B cell (primary cell): Measurements from ENCODE around the gene RAB11FIP5.

Experiments
- EZH2 ChIP-seq: IDR thresholded peaks from 2 replicates; pipeline ENCODE4 v1.6.1; 2012; ENCODE audit warnings: borderline replicate concordance, low read depth, mild to moderate bottlenecking, moderate library complexity, low read length; ENCODE audit not compliant: insufficient read depth, poor library complexity, severe bottlenecking
- TF ChIP-seq, protein P1 (sequence below): fragments of 200-600 bp; IDR thresholded peaks from one replicate; pipeline ENCODE4 v1.8.0; 2022; ENCODE audit warnings: antibody characterized with exemption, mild to moderate bottlenecking

GRCh38 chr2:73092146-73092783, 20.5 kb downstream of the RAB11FIP5 start:
- TF ChIP-seq, protein P1, sequence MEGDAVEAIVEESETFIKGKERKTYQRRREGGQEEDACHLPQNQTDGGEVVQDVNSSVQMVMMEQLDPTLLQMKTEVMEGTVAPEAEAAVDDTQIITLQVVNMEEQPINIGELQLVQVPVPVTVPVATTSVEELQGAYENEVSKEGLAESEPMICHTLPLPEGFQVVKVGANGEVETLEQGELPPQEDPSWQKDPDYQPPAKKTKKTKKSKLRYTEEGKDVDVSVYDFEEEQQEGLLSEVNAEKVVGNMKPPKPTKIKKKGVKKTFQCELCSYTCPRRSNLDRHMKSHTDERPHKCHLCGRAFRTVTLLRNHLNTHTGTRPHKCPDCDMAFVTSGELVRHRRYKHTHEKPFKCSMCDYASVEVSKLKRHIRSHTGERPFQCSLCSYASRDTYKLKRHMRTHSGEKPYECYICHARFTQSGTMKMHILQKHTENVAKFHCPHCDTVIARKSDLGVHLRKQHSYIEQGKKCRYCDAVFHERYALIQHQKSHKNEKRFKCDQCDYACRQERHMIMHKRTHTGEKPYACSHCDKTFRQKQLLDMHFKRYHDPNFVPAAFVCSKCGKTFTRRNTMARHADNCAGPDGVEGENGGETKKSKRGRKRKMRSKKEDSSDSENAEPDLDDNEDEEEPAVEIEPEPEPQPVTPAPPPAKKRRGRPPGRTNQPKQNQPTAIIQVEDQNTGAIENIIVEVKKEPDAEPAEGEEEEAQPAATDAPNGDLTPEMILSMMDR = no peak
- TF ChIP-seq EZH2 = no peak
